Activated CD4-positive, alpha-beta T cell treated with anti-CD3 and anti-CD28 coated beads, Interleukin-2, amount 10 ng/mL, durations not matched to agents 24 days and 14 days (primary cell): ENCODE data around the gene EFCC1. TPM values are rescaled to one million over a fixed set of nuclear protein-coding genes. Genes with fewer than 3 reads are reported as not detected.

Experiments
- DNase-seq: peaks from one replicate; pipeline ENCODE4 v3.0.0; 2022
- H3K27ac Mint-ChIP-seq: one replicate; pipeline ENCODE4 v1.8.0; 2022; ENCODE audit warnings: mild to moderate bottlenecking, mixed read lengths
- H3K27me3 Mint-ChIP-seq: one replicate; pipeline ENCODE4 v1.8.0; 2022; ENCODE audit warnings: mixed read lengths
- H3K36me3 Mint-ChIP-seq: one replicate; pipeline ENCODE4 v1.8.0; 2022; ENCODE audit warnings: low read depth, mild to moderate bottlenecking, mixed read lengths
- H3K4me1 Mint-ChIP-seq: one replicate; pipeline ENCODE4 v1.8.0; 2021; ENCODE audit warnings: mixed read lengths
- H3K4me3 Mint-ChIP-seq: one replicate; pipeline ENCODE4 v1.8.0; 2022; ENCODE audit warnings: mild to moderate bottlenecking, moderate library complexity, mixed read lengths
- H3K9me3 Mint-ChIP-seq: one replicate; pipeline ENCODE4 v1.8.0; 2021; ENCODE audit warnings: mixed read lengths
- intact Hi-C: fragments of 100-400 bp; cut with micrococcal nuclease; formaldehyde crosslinking; loops from one replicate; pipeline ENCODE4 v1.15.1; 2023
- total RNA-seq: library from RNA; stranded (reverse); gene quantifications from 2 replicates; pipeline ENCODE4 v1.2.3, GENCODE V29; 2022

Gene EFCC1
- total RNA-seq, 1 donor from 2014 or later = 0.37 TPM

GRCh38 chr3:128987302-128988100 is 13.6 kb upstream of the EFCC1 start:
- Mint-ChIP-seq H3K9me3 (no peaks in the 10 kb centered on the region), H3K27me3 (no peaks in the 10 kb centered on the region), H3K36me3 (no peaks in the 10 kb centered on the region), H3K27ac (no peak overlapping the region), H3K4me1 (no peaks in the 10 kb centered on the region), H3K4me3 (no peak overlapping the region)
- DNase-seq = no peak
- intact Hi-C loops = no loop called here

GRCh38 chr3:128988286-128988685 is 12.8 kb upstream of the EFCC1 start:
- no peaks in the 10 kb centered on the region for H3K9me3 Mint-ChIP-seq
- H3K36me3 Mint-ChIP-seq = no peaks in the 10 kb centered on the region
- H3K4me1 Mint-ChIP-seq = peaks cover 3% of the 10 kb centered on the region
- no peak overlapping the region for H3K4me3 Mint-ChIP-seq
- H3K27ac Mint-ChIP-seq = no peak overlapping the region
- no peak for DNase-seq
- no peaks in the 10 kb centered on the region for H3K27me3 Mint-ChIP-seq
- intact Hi-C loops = no loop called here

- no peaks in the 10 kb centered on the region for H3K9me3 Mint-ChIP-seq
- H3K27me3 Mint-ChIP-seq = no peaks in the 10 kb centered on the region
- intact Hi-C loops = loop anchor here (10.0 kb wide), 1 partner anchor 253 kb away; the partner anchor contains the start of gene COPG1
These were observed 9.7 kb upstream of the EFCC1 start for GRCh38 chr3:128991355-128991895.

GRCh38 chr3:128992926-128993460 is 8.1 kb upstream of the EFCC1 start:
- Mint-ChIP-seq H3K9me3 (peaks cover 5% of the 10 kb centered on the region), H3K4me3 (peak overlapping the region; percentile 74), H3K27ac (no peak overlapping the region), H3K27me3 (peaks cover 6% of the 10 kb centered on the region), H3K36me3 (no peaks in the 10 kb centered on the region), H3K4me1 (peaks cover 28% of the 10 kb centered on the region)
- intact Hi-C loops = loop anchor here (10.0 kb wide), 1 partner anchor 252 kb away; the partner anchor contains the start of gene COPG1
- no peak for DNase-seq

More at GRCh38 chr3:128991355-128991895, 9.7 kb upstream of the EFCC1 start:
- no peak overlapping the region for H3K4me3 Mint-ChIP-seq
- H3K4me1 Mint-ChIP-seq = peaks cover 28% of the 10 kb centered on the region
- DNase-seq = no peak
- no peaks in the 10 kb centered on the region for H3K36me3 Mint-ChIP-seq
- H3K27ac Mint-ChIP-seq = no peak overlapping the region

- Mint-ChIP-seq H3K9me3 (peaks cover 5% of the 10 kb centered on the region), H3K4me3 (peak within 1 kb of the TSS; percentile 74), H3K4me1 (peaks cover 30% of the 10 kb centered on the region), H3K27ac (no peak within 1 kb of the TSS), H3K36me3 (no peaks in the 10 kb centered on the region), H3K27me3 (peaks cover 10% of the 10 kb centered on the region)
- peak; percentile 98 for DNase-seq
- intact Hi-C loops = loop anchor here (1.0 to 10.0 kb wide), 2 partner anchors 34 to 251 kb away; partner anchors contain the start of gene COPG1
These were observed 7.5 kb upstream of the EFCC1 start, which contains the start of gene CFAP92 for GRCh38 chr3:128993461-128994172. Gene CFAP92 (minus strand): TSS chr3:128994076. CDS start chr3:128993304, 772 bp downstream.

- Mint-ChIP-seq H3K9me3 (peaks cover 5% of the 10 kb centered on the region), H3K4me3 (peak overlapping the region; percentile 74), H3K27me3 (peaks cover 14% of the 10 kb centered on the region), H3K4me1 (peaks cover 36% of the 10 kb centered on the region), H3K36me3 (no peaks in the 10 kb centered on the region), H3K27ac (no peak overlapping the region)
- intact Hi-C loops = loop anchor here (1.0 to 10.0 kb wide), 2 partner anchors 33 to 251 kb away; partner anchors contain the start of gene COPG1
- no peak for DNase-seq
These were observed 7.0 kb upstream of the EFCC1 start for GRCh38 chr3:128994173-128994512.

- H3K27ac Mint-ChIP-seq = no peak overlapping the region
- H3K4me1 Mint-ChIP-seq = peaks cover 36% of the 10 kb centered on the region
- peak overlapping the region; percentile 74 for H3K4me3 Mint-ChIP-seq
- no peak for DNase-seq
- intact Hi-C loops = loop anchor here (1.0 to 10.0 kb wide), 2 partner anchors 32 to 250 kb away; partner anchors contain the start of gene COPG1
- no peaks in the 10 kb centered on the region for H3K36me3 Mint-ChIP-seq
- peaks cover 18% of the 10 kb centered on the region for H3K27me3 Mint-ChIP-seq
- peaks cover 5% of the 10 kb centered on the region for H3K9me3 Mint-ChIP-seq
These were observed 6.2 kb upstream of the EFCC1 start for GRCh38 chr3:128994581-128995546.

GRCh38 chr3:128995737-128996136 is 5.4 kb upstream of the EFCC1 start:
- intact Hi-C loops = loop anchor here (10.0 kb wide), 1 partner anchor 249 kb away; the partner anchor contains the start of gene COPG1
- DNase-seq = no peak
- Mint-ChIP-seq H3K36me3 (no peaks in the 10 kb centered on the region), H3K27ac (no peak overlapping the region), H3K9me3 (peaks cover 5% of the 10 kb centered on the region), H3K4me3 (no peak overlapping the region), H3K27me3 (peaks cover 27% of the 10 kb centered on the region), H3K4me1 (peaks cover 36% of the 10 kb centered on the region)

GRCh38 chr3:128996200-128996599 is 4.9 kb upstream of the EFCC1 start:
- no peak overlapping the region for H3K4me3 Mint-ChIP-seq
- DNase-seq = no peak
- H3K27ac Mint-ChIP-seq = no peak overlapping the region
- H3K36me3 Mint-ChIP-seq = no peaks in the 10 kb centered on the region
- peaks cover 5% of the 10 kb centered on the region for H3K9me3 Mint-ChIP-seq
- intact Hi-C loops = loop anchor here (10.0 kb wide), 1 partner anchor 249 kb away; the partner anchor contains the start of gene COPG1
- peaks cover 30% of the 10 kb centered on the region for H3K27me3 Mint-ChIP-seq
- H3K4me1 Mint-ChIP-seq = peaks cover 36% of the 10 kb centered on the region

- Mint-ChIP-seq H3K27me3 (peaks cover 30% of the 10 kb centered on the region), H3K4me3 (no peak overlapping the region), H3K4me1 (peaks cover 36% of the 10 kb centered on the region), H3K36me3 (no peaks in the 10 kb centered on the region), H3K9me3 (peaks cover 5% of the 10 kb centered on the region), H3K27ac (no peak overlapping the region)
- intact Hi-C loops = loop anchor here (10.0 kb wide), 1 partner anchor 248 kb away; the partner anchor contains the start of gene COPG1
- no peak for DNase-seq
These were observed 4.4 kb upstream of the EFCC1 start for GRCh38 chr3:128996726-128997125.

GRCh38 chr3:128997486-128998133 is 3.5 kb upstream of the EFCC1 start:
- no peak for DNase-seq
- peaks cover 42% of the 10 kb centered on the region for H3K4me1 Mint-ChIP-seq
- peaks cover 36% of the 10 kb centered on the region for H3K27me3 Mint-ChIP-seq
- H3K36me3 Mint-ChIP-seq = no peaks in the 10 kb centered on the region
- intact Hi-C loops = loop anchor here (10.0 kb wide), 1 partner anchor 247 kb away; the partner anchor contains the start of gene COPG1
- no peak overlapping the region for H3K4me3 Mint-ChIP-seq
- peaks cover 5% of the 10 kb centered on the region for H3K9me3 Mint-ChIP-seq
- H3K27ac Mint-ChIP-seq = no peak overlapping the region

GRCh38 chr3:128998561-128998960 is 2.5 kb upstream of the EFCC1 start:
- intact Hi-C loops = loop anchor here (10.0 kb wide), 1 partner anchor 246 kb away; the partner anchor contains the start of gene COPG1
- peaks cover 5% of the 10 kb centered on the region for H3K9me3 Mint-ChIP-seq
- H3K27ac Mint-ChIP-seq = no peak overlapping the region
- no peaks in the 10 kb centered on the region for H3K36me3 Mint-ChIP-seq
- DNase-seq = no peak
- no peak overlapping the region for H3K4me3 Mint-ChIP-seq
- H3K27me3 Mint-ChIP-seq = peaks cover 45% of the 10 kb centered on the region
- H3K4me1 Mint-ChIP-seq = peaks cover 43% of the 10 kb centered on the region
